K562 (cell line): Measurements from ENCODE around the gene ISY1. TPM values are rescaled to one million over a fixed set of nuclear protein-coding genes. Genes with fewer than 3 reads are reported as not detected.

ENCODE experiments used
- ARID4B ChIP-seq: sonication (generic); formaldehyde crosslinking; IDR thresholded peaks from 2 replicates; pipeline ENCODE4 v1.8.0; 2022; ENCODE audit warnings: mild to moderate bottlenecking, missing genetic modification reagents
- ASH1L ChIP-seq: fragments of 450-650 bp; IDR thresholded peaks from 2 replicates; pipeline ENCODE4 v1.6.1; 2018; ENCODE audit warnings: borderline replicate concordance, mild to moderate bottlenecking, low read depth; ENCODE audit not compliant: partially characterized antibody
- ATF1 ChIP-seq, 2 experiments: fragments of 450-650 bp in 1 of 2; IDR thresholded peaks; 2 replicates each; pipeline ENCODE4 v1.6.1; 2016; ENCODE audit warnings: missing compliant biosample characterization in 1 of 2, missing genetic modification characterization in 1 of 2
- CEBPG ChIP-seq, 3 experiments: fragments of 200-800 bp in 1 of 3; sonication (Bioruptor generic) in 1 of 3; sonication (generic) in 1 of 3; formaldehyde crosslinking in 1 of 3; IDR thresholded peaks in 2 of 3; conservative IDR thresholded peaks in 1 of 3; 2 replicates each; pipeline versions ENCODE4 v1.6.1 to v1.8.0; 2016 to 2022; ENCODE audit warnings: missing compliant biosample characterization in 2 of 3, missing genetic modification characterization in 2 of 3, mild to moderate bottlenecking in 1 of 3, missing genetic modification reagents in 1 of 3
- HDAC8 ChIP-seq: fragments of 450-650 bp; IDR thresholded peaks from 2 replicates; pipeline ENCODE4 v1.6.1; 2016; ENCODE audit warnings: mild to moderate bottlenecking, missing genetic modification characterization, moderate library complexity, missing compliant biosample characterization
- HOMEZ ChIP-seq: fragments of 250-450 bp; sonication (Bioruptor Pico); IDR thresholded peaks from 2 replicates; pipeline ENCODE4 v1.4.0; 2020; ENCODE audit warnings: mild to moderate bottlenecking, moderate library complexity
- KDM4B ChIP-seq, 2 experiments: fragments of 450-650 bp in 1 of 2; sonication (generic) in 1 of 2; IDR thresholded peaks; 2 replicates each; pipeline ENCODE4 v1.6.1; 2016 to 2017; ENCODE audit warnings: borderline replicate concordance in 2 of 2, antibody characterized with exemption in 1 of 2, low read depth in 1 of 2, mild to moderate bottlenecking in 1 of 2
- KLF16 ChIP-seq: IDR thresholded peaks from 2 replicates; pipeline ENCODE4 v1.6.1; 2016; ENCODE audit warnings: antibody characterized with exemption
- MBD1 ChIP-seq: fragments of 250-450 bp; sonication (Bioruptor Pico); IDR thresholded peaks from 2 replicates; pipeline ENCODE4 v1.8.0; 2022; ENCODE audit warnings: inconsistent platforms
- MEIS2 ChIP-seq: fragments of 450-650 bp; IDR thresholded peaks from 2 replicates; pipeline ENCODE4 v1.6.1; 2014; ENCODE audit warnings: mild to moderate bottlenecking; ENCODE audit not compliant: partially characterized antibody
- PCBP1 ChIP-seq: fragments of 200-400 bp; formaldehyde crosslinking; IDR thresholded peaks from 2 replicates; pipeline ENCODE4 v1.6.1; 2018; ENCODE audit warnings: mild to moderate bottlenecking, low read depth, low read length; ENCODE audit not compliant: poor library complexity, severe bottlenecking
- SAFB2 ChIP-seq: fragments of 200-400 bp; formaldehyde crosslinking; IDR thresholded peaks from 2 replicates; pipeline ENCODE4 v1.6.1; 2018; ENCODE audit warnings: borderline replicate concordance, low read length, low read depth, moderate library complexity; ENCODE audit not compliant: severe bottlenecking
- TCF3 ChIP-seq: sonication (generic); formaldehyde crosslinking; IDR thresholded peaks from 2 replicates; pipeline ENCODE4 v1.4.0; 2020; ENCODE audit warnings: mild to moderate bottlenecking, missing genetic modification reagents
- TEAD2 ChIP-seq: fragments of 450-650 bp; IDR thresholded peaks from 2 replicates; pipeline ENCODE4 v1.6.1; 2016; ENCODE audit warnings: missing genetic modification characterization, control low read depth, missing compliant biosample characterization
- USF2 ChIP-seq: sonication (generic); formaldehyde crosslinking; IDR thresholded peaks from 2 replicates; pipeline ENCODE4 v1.5.0; 2020; ENCODE audit warnings: missing genetic modification reagents
- polyA plus RNA-seq, 8 experiments: library from polyadenylated mRNA; depleted of rRNA in 4 of 8; stranded (reverse) in 5 of 8; unstranded in 3 of 8; fragments of >200 nt; fragmentation: Nextera tagmentation in 2 of 8; fragmentation: Illumina TruSeq in 1 of 8; extraction: Ambion mirVana in 2 of 8; extraction: Trizol in 1 of 8; gene quantifications; 2 replicates each; pipeline versions ENCODE4 v1.2.1 to v1.2.3, GENCODE V29; 2011 to 2014; ENCODE audit warnings: inconsistent platforms in 1 of 8, missing spikeins in 1 of 8
- total RNA-seq, 7 experiments: library from RNA; depleted of rRNA in 6 of 7; stranded (reverse); fragments of >200 nt in 6 of 7; fragmentation: Illumina TruSeq in 2 of 7; extraction: Trizol in 2 of 7; gene quantifications; 2 replicates each; pipeline versions ENCODE4 v1.2.1 to v1.2.3, GENCODE V29; 2011 to 2021; ENCODE audit warnings: low replicate concordance in 1 of 7

Gene ISY1
- total and polyA plus RNA-seq, 9 of the 15 experiments (the other 6 are each of a cell fraction or from before 2014, with no cell fraction given), result 23.5 to 50.0 (median 32.9) TPM

- TF ChIP-seq HOMEZ (CRISPR knock-in tag) (no peak), MEIS2 (no peak), ATF1 (CRISPR knock-in tag; IDR thresholded peaks at IDR 0.05) (peak; percentile 76), ATF1 (tag; IDR thresholded peaks at IDR 0.05) (peak; percentile 98), CEBPG (CRISPR knock-in tag; IDR thresholded peaks at IDR 0.05) (no peak), CEBPG (tag; conservative IDR thresholded peaks at IDR 0.05 in 1 of 2, IDR thresholded peaks at IDR 0.05 in 1 of 2) (no peak), HDAC8 (no peak), SAFB2 (no peak), KLF16 (no peak), ASH1L (peak; percentile 80), PCBP1 (no peak), KDM4B (IDR thresholded peaks at IDR 0.05; ENCODE audit: borderline replicate concordance in 2 of 2, low read depth in 1 of 2) (peak in 1 of 2 experiments; percentile 94; a peak in 2 of 4 replicates), TCF3 (no peak), TEAD2 (tag) (no peak), USF2 (CRISPR knock-in tag) (no peak), MBD1 (CRISPR knock-in tag) (no peak), ARID4B (CRISPR knock-in tag) (no peak)
These were observed at the start of gene ISY1 (continued) for GRCh38 chr3:129160891-129161859.
